IPS DF 6.9 (cell line): ENCODE data around the gene ABITRAM.
"Not testable (repeated sequence)": the region's sequence is repeated elsewhere in the genome, so short reads cannot be mapped to it uniquely, and the experiment has no call there.

Experiments
- DNase-seq: peaks from one replicate; pipeline ENCODE4 v3.0.0-alpha.2; 2013; ENCODE audit warnings: low read depth, low spot score
- H3K27ac ChIP-seq: one replicate; pipeline ENCODE4 v1.5.1; 2013; ENCODE audit warnings: low read length, control low read depth
- H3K27me3 ChIP-seq: 2 replicates; pipeline ENCODE4 v1.6.1; 2013; ENCODE audit warnings: mild to moderate bottlenecking, low read length; ENCODE audit not compliant: control insufficient read depth, insufficient read depth
- H3K36me3 ChIP-seq: 2 replicates; pipeline ENCODE4 v1.6.1; 2013; ENCODE audit warnings: low read length; ENCODE audit not compliant: control insufficient read depth, insufficient read depth
- H3K4me1 ChIP-seq: 2 replicates; pipeline ENCODE4 v1.6.1; 2013; ENCODE audit warnings: low read length; ENCODE audit not compliant: control insufficient read depth, insufficient read depth
- H3K4me3 ChIP-seq: 2 replicates; pipeline ENCODE4 v1.5.1; 2013; ENCODE audit warnings: mild to moderate bottlenecking, low read length
- H3K9me3 ChIP-seq: 2 replicates; pipeline ENCODE4 v1.6.1; 2013; ENCODE audit warnings: low read length, inconsistent platforms; ENCODE audit not compliant: control insufficient read depth, insufficient read depth
- WGBS: extraction: QIAGEN DNeasy Blood & Tissue Kit; methylation state at CpG from one replicate; pipeline ENCODE4 v1.1.7; 2013; ENCODE audit warnings: mixed read lengths, missing lambda C conversion rate; ENCODE audit not compliant: insufficient read length, insufficient coverage; 5-methylcytosine and 5-hydroxymethylcytosine counted together

The ABITRAM gene

DNA sequence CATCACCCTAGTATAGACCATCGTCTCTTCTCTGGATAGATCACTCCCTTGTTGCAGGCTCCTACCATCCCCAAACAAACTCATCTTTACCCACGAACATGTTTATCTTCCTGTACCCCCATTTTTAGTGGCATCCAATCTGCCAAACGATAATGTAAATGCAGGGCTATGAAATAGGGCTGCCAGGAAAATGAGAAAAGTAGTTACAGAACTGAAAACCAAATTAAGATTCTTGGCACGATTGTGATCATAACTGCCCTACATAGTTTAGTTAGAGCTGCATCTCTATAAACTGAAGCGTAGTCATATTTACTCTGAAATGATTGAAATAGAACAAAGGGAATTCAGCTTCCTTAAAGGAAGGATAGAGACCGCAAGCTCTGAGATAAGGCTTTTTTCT, 26.1 kb downstream of the ABITRAM start:
- WGBS, result no CpG with 5 or more reads among the region's 6 CpGs
- Histone ChIP-seq H3K36me3 (no peaks in the 10 kb centered on the region), H3K9me3 (no peaks in the 10 kb centered on the region), H3K27me3 (no peaks in the 10 kb centered on the region), H3K4me3 (no peak overlapping the region), H3K27ac (no peak overlapping the region), H3K4me1 (no peaks in the 10 kb centered on the region)
- DNase-seq, result no peak

GRCh38 chr9:108961151-108961550, 27.0 kb downstream of the ABITRAM start:
- DNase-seq, result no peak
- Histone ChIP-seq H3K9me3 (no peaks in the 10 kb centered on the region), H3K4me1 (no peaks in the 10 kb centered on the region), H3K36me3 (no peaks in the 10 kb centered on the region), H3K27ac (no peak overlapping the region), H3K4me3 (no peak overlapping the region), H3K27me3 (no peaks in the 10 kb centered on the region)
- WGBS, result no CpG with 5 or more reads among the region's 2 CpGs

DNA sequence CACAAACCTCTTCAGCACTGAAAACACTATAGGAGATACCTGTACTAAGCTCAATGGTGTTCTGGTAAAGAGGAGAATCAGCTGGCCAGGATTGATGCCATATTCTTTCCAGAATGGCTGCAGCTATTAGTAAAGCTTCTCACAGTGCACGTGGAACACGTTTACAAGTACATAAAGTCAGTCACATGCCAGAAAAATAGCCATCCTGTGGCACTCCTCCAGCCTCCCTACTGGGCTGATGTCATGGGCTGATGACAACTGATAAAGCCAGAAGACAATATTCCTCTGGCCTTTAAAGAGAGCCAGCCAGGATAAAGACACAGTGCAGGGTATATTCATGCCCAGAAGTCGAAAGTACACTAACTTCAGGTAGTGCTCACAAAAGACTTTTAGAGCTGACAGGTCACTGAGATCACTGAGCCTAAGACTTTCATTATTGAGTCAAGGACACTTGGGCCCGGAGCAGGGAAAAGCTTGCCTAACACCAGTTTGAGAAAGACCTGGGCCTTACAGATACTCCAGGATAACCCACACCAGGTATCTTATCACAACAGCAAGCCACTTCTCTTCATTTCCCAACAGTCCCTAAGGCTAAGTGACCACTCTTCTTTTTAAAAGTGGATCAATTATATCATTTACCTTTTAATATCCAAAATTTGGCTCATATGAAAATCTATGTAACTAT, 29.4 kb downstream of the ABITRAM start:
- WGBS, result no CpG with 5 or more reads among the region's 4 CpGs
- Histone ChIP-seq H3K36me3 (no peaks in the 10 kb centered on the region), H3K27ac (no peak overlapping the region), H3K4me3 (no peak overlapping the region), H3K9me3 (no peaks in the 10 kb centered on the region), H3K4me1 (no peaks in the 10 kb centered on the region), H3K27me3 (no peaks in the 10 kb centered on the region)
- no peak for DNase-seq

DNA sequence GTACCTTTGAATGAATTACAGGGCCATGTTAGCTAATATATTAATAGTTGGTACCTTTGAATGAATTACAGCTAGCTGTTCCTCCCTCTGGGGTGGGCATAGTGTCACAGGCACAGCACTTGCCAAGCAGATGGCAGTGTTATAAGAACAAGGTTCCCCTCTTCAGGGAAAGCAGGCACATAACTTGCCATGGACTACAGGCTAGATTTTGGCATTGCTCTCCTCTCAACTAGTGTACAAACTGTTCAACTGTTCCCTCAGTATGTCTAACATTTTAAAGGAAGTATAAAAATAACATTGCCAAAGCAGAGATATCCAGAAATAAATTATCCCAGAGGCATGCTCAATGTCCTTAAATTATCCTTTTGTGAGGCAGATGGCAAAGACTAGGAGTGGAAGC, 33.7 kb downstream of the ABITRAM start:
- Histone ChIP-seq H3K4me3 (no peak overlapping the region), H3K36me3 (no peaks in the 10 kb centered on the region), H3K27me3 (no peaks in the 10 kb centered on the region), H3K9me3 (no peaks in the 10 kb centered on the region), H3K27ac (no peak overlapping the region), H3K4me1 (no peaks in the 10 kb centered on the region)
- DNase-seq, result no peak

DNA sequence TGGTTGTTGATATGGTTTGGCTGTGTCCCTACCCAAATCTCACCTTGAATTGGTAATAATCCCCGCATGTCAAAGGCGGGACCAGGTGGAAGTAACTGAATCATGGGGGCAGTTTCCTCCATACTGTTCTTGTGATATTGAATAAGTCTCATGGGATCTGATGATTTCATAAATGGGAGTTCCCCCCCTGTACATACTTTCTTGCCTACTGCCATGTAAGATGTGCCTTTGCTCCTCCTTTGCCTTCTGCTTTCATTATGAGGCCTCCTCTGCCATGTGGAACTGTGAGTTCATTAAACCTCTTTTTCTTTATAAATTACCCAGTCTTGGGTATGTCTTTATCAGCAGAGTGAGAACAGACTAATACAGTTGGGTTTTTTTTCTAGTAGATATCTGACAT, 37.2 kb downstream of the ABITRAM start:
- H3K4me3 ChIP-seq, H3K27ac ChIP-seq, H3K9me3 ChIP-seq, H3K4me1 ChIP-seq, H3K27me3 ChIP-seq, H3K36me3 ChIP-seq, DNase-seq: not testable (repeated sequence)
- no CpG with 5 or more reads among the region's 2 CpGs for WGBS

DNA sequence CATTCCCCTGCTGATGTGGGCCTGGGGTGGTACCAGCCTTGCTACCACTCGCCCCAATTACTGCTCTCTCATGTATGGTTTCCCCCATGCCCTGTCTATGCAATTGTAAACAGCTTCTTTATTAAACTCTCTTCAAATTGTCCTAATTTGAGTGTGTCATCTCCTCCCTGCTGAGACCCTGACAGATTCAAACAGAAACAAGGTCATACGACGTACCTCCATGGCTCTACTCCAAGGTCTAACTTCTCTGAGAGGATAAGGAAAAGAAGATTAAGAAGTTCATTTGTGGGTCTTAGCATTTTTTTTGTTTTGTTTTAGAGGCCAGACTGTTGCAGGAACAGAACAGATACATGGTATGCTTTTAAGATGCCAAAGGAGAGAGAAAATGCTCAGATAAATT, 38.0 kb downstream of the ABITRAM start:
- Histone ChIP-seq H3K36me3 (no peaks in the 10 kb centered on the region), H3K27ac (no peak overlapping the region), H3K27me3 (no peaks in the 10 kb centered on the region), H3K4me3 (no peak overlapping the region), H3K4me1 (no peaks in the 10 kb centered on the region), H3K9me3 (no peaks in the 10 kb centered on the region)
- no CpG with 5 or more reads among the region's 3 CpGs for WGBS
- no peak for DNase-seq

GRCh38 chr9:108972626-108973209, 38.5 kb downstream of the ABITRAM start:
- Histone ChIP-seq H3K27me3 (no peaks in the 10 kb centered on the region), H3K36me3 (no peaks in the 10 kb centered on the region), H3K4me1 (no peaks in the 10 kb centered on the region), H3K9me3 (no peaks in the 10 kb centered on the region), H3K4me3 (no peak overlapping the region), H3K27ac (no peak overlapping the region)
- no peak for DNase-seq
- no CpG with 5 or more reads among the region's 2 CpGs for whole genome bisulfite sequencing

DNA sequence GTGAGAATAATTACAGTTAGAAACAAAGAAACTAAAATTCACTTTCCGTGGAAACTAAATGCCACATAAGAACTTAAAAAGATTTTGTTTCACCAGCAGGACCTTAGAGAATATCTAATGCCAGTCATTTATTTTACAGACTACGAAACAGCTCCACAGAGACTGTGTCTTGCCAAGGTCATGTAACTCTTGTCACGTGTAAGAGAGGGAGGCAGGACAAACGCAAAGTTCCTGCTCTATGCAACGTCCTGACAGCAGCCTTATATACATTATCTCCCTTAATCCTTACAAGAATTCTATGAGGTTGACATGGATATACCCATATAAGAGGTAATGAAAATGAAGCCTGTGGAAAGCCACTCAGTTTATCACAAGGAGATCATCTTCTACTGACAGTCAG, 39.7 kb downstream of the ABITRAM start:
- H3K4me3 ChIP-seq, result no peak overlapping the region
- WGBS, result no CpG with 5 or more reads among the region's 5 CpGs
- no peaks in the 10 kb centered on the region for H3K9me3 ChIP-seq
- H3K27me3 ChIP-seq, result no peaks in the 10 kb centered on the region
- no peak overlapping the region for H3K27ac ChIP-seq
- no peaks in the 10 kb centered on the region for H3K36me3 ChIP-seq
- DNase-seq, result no peak
- no peaks in the 10 kb centered on the region for H3K4me1 ChIP-seq

DNA sequence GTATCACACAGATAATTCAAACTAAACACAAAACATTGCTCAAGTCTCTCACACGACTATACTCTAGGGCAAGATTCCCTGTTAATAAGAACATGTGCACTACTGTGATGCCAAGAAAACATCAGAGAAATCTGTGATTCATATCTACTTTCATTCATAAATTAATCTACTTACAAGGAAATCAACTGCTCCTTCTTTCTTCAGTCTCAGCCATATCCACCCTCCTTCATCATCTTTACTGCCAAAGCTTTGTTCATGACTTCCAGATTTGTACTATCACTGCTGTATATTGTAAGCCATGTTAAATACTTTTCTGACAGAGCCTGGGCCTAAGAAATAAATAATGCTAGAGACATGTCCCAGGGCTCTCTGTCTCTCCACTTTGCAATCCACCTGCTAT, 44.0 kb downstream of the ABITRAM start:
- no CpG with 5 or more reads among the region's 1 CpG for WGBS
- Histone ChIP-seq H3K9me3 (no peaks in the 10 kb centered on the region), H3K36me3 (no peaks in the 10 kb centered on the region), H3K27me3 (no peaks in the 10 kb centered on the region), H3K27ac (no peak overlapping the region), H3K4me1 (no peaks in the 10 kb centered on the region), H3K4me3 (no peak overlapping the region)
- no peak for DNase-seq

DNA sequence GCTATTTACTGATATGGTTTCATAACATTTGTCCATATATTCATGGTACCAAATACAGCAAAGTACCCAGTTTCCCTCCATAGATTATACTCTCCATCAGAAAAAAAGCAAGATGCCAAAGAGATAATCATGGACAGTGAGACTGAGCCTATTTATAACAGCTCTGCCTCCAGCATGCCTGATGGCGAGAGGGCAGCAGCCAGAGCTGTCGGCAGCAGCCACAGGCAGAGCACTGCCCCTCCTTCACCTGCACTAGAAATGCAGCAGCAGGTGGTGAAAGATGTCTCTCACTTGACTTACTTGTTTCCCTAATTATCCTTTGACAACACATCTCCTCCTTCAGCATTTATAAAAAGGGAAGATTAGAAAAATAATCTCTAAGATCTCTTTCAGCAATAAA, 46.7 kb downstream of the ABITRAM start:
- Histone ChIP-seq H3K9me3 (no peaks in the 10 kb centered on the region), H3K27me3 (no peaks in the 10 kb centered on the region), H3K4me3 (no peak overlapping the region), H3K27ac (no peak overlapping the region), H3K36me3 (no peaks in the 10 kb centered on the region), H3K4me1 (no peaks in the 10 kb centered on the region)
- DNase-seq, result no peak
- WGBS, result no CpG with 5 or more reads among the region's 2 CpGs

GRCh38 chr9:108983885-108984284, 49.7 kb downstream of the ABITRAM start:
- Histone ChIP-seq H3K9me3 (no peaks in the 10 kb centered on the region), H3K27me3 (no peaks in the 10 kb centered on the region), H3K27ac (no peak overlapping the region), H3K4me1 (no peaks in the 10 kb centered on the region), H3K36me3 (no peaks in the 10 kb centered on the region), H3K4me3 (no peak overlapping the region)
- DNase-seq, result no peak
